PC-9 (cell line): Measurements from ENCODE around the gene PSMC4. TPM values are rescaled to one million over a fixed set of nuclear protein-coding genes. Genes with fewer than 3 reads are reported as not detected.

ENCODE experiments used
- Bru-seq: library from RNA; stranded (reverse); fragments of 400-500 nt; gene quantifications from one replicate; lab custom pipeline; 2021; lab: Mats Ljungman, UMichigan
- BruChase-seq, 2 experiments: library from RNA; stranded (reverse); fragments of 400-500 nt; gene quantifications; one replicate each; lab custom pipeline; 2021; lab: Mats Ljungman, UMichigan
- BruUV-seq: library from RNA; stranded (reverse); fragments of 400-500 nt; replicated peaks from 2 replicates; lab custom pipeline; 2021; lab: Mats Ljungman, UMichigan
- CTCF ChIA-PET: fragments of 300-600 bp; sonication (Branson Sonifier 250); formaldehyde crosslinking; loops from one replicate; lab custom pipeline; 2022; ENCODE audit warnings: antibody characterized with exemption; lab: Charles Lee
- POLR2A ChIA-PET: fragments of 300-600 bp; sonication (Branson Sonifier 250); formaldehyde crosslinking; loops from one replicate; lab custom pipeline; 2022; ENCODE audit warnings: antibody characterized with exemption; ENCODE audit not compliant: unreplicated experiment; lab: Charles Lee
- DNase-seq, 2 experiments: peaks; one replicate each; pipeline versions ENCODE4 v3.0.0 to v3.0.0-alpha.2; 2015 to 2022; ENCODE audit warnings: mixed read lengths in 1 of 2
- H2AFZ ChIP-seq: fragments of 200-600 bp; sonication (generic); 2 replicates; pipeline ENCODE4 v1.8.1; 2017; ENCODE audit warnings: antibody characterized with exemption
- H3F3A ChIP-seq: fragments of 200-600 bp; sonication (generic); 2 replicates; pipeline ENCODE4 v1.8.1; 2017; ENCODE audit warnings: antibody characterized with exemption, mild to moderate bottlenecking, low read depth; ENCODE audit not compliant: insufficient read depth
- H3K27ac ChIP-seq: fragments of 200-600 bp; sonication (generic); 2 replicates; pipeline ENCODE4 v1.6.1; 2016; ENCODE audit warnings: mixed run types
- H3K27me3 ChIP-seq: fragments of 200-600 bp; sonication (generic); 2 replicates; pipeline ENCODE4 v1.6.1; 2016; ENCODE audit warnings: low read depth, mixed run types; ENCODE audit not compliant: insufficient read depth
- H3K36me3 ChIP-seq: fragments of 200-600 bp; sonication (generic); 2 replicates; pipeline ENCODE4 v1.6.1; 2016; ENCODE audit warnings: low read depth, mixed run types
- H3K4me1 ChIP-seq: fragments of 200-600 bp; sonication (generic); replicated peaks from 2 replicates; pipeline ENCODE4 v1.6.1; 2016; ENCODE audit warnings: mixed run types; ENCODE audit not compliant: insufficient read depth
- H3K4me2 ChIP-seq: fragments of 200-600 bp; sonication (generic); 2 replicates; pipeline ENCODE4 v1.6.1; 2017; ENCODE audit warnings: mixed run types
- H3K4me3 ChIP-seq: fragments of 200-600 bp; sonication (generic); 2 replicates; pipeline ENCODE4 v1.6.1; 2016; ENCODE audit warnings: mixed run types
- H3K79me2 ChIP-seq: fragments of 200-600 bp; sonication (generic); 2 replicates; pipeline ENCODE4 v1.6.1; 2017; ENCODE audit warnings: low read depth, mixed run types
- H3K9me2 ChIP-seq: fragments of 200-600 bp; sonication (generic); 2 replicates; pipeline ENCODE4 v1.8.1; 2017; ENCODE audit warnings: mild to moderate bottlenecking; ENCODE audit not compliant: insufficient read depth
- H3K9me3 ChIP-seq: fragments of 200-600 bp; sonication (generic); 2 replicates; pipeline ENCODE4 v1.8.1; 2016; ENCODE audit warnings: low read depth; ENCODE audit not compliant: insufficient read depth
- H4K20me1 ChIP-seq: fragments of 200-600 bp; sonication (generic); 2 replicates; pipeline ENCODE4 v1.8.1; 2017; ENCODE audit not compliant: insufficient read depth
- CTCF ChIP-seq: fragments of 200-600 bp; sonication (generic); conservative IDR thresholded peaks from 2 replicates; pipeline ENCODE4 v1.6.1; 2017; ENCODE audit warnings: mixed run types, antibody characterized with exemption, mild to moderate bottlenecking, moderate library complexity
- EZH2 ChIP-seq: fragments of 200-600 bp; sonication (generic); IDR thresholded peaks from 2 replicates; pipeline ENCODE4 v1.8.0; 2017; ENCODE audit warnings: antibody characterized with exemption, low read depth
- intact Hi-C: fragments of 100-400 bp; cut with micrococcal nuclease; formaldehyde crosslinking; loops from one replicate; pipeline ENCODE4 v1.10.0; 2022; ENCODE audit not compliant: unreplicated experiment
- long read RNA-seq: library from polyadenylated mRNA; stranded (forward); transcript quantifications from one replicate; pipeline ENCODE4 v2.0.0, GENCODE V29; 2022
- total RNA-seq: library from RNA; stranded (reverse); gene quantifications from 2 replicates; pipeline ENCODE4 v1.2.3, GENCODE V29; 2021

The PSMC4 gene
- total RNA-seq (82.8 and 110 TPM in 2 replicates), Bru-seq, nascent RNA (percentile 80 among the genes with signal in this experiment), BruChase-seq, experiment 1, labeled RNA remaining after a 2-hour chase (percentile 74 among the genes with signal in this experiment), BruChase-seq, experiment 2, labeled RNA remaining after a 6-hour chase (percentile 94 among the genes with signal in this experiment)
- long read RNA-seq, transcript PSMC4-202 (11 exons, 1,333 nt): minor isoform, 7 of 291 reads
- long read RNA-seq, transcript PSMC4-201 (11 exons, 1,591 nt): major isoform, 271 of 291 reads
- long read RNA-seq, partial matches to known transcripts: 6 of 291 reads
- long read RNA-seq, other reads (novel, unspliced or antisense): 4 of 291 reads

DNA sequence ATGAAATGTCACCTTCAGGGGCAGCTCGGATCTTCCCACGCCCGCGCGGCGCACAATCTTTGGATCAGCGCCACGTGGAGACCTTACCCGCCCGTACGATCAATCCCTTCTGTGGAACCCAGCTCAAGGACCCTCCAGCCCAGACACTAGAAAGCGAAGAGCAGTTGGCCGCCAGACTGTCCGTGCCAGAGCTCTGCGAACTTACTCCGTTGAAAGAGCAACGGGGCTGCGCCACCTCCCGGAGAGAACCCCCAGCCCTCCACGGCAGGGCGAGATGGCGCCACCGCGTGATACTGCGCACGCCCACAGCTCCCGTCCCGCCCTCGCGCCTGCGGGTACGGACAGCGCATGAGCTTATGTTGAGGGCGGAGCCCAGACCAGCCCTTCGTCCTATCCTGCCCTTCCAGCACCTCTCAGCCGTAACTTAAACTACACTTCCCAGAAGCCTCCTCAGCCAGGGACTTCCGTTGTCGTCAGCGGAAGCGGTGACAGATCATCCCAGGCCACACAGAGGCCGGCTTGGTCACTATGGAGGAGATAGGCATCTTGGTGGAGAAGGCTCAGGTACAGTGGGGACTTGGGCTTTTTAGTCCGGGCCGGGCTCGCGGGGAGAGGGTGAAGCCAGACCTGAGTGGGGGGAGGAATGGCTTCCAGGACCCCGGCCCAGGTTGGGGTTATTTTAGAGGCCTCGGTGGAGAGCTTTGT is at the start of gene PSMC4:
Gene PSMC4, plus strand, starts transcription at position 491 of the 705 bp plus-strand sequence. Its CDS starts 38 bp downstream, at position 529.
- Histone ChIP-seq H3K4me3 (peak within 1 kb of the TSS; percentile 90), H3F3A (peaks cover 4% of the 10 kb centered on the region; the same call in 1 of the 2 replicates), H3K27me3 (no peaks in the 10 kb centered on the region), H4K20me1 (no peaks in the 10 kb centered on the region), H3K9me2 (no peaks in the 10 kb centered on the region), H2AFZ (peak within 1 kb of the TSS; percentile 93), H3K36me3 (peaks cover 14% of the 10 kb centered on the region; the same call in 1 of the 2 replicates), H3K4me2 (peak within 1 kb of the TSS; percentile 95), H3K9me3 (no peaks in the 10 kb centered on the region), H3K4me1 (peaks cover 18% of the 10 kb centered on the region), H3K27ac (peak within 1 kb of the TSS; percentile 71), H3K79me2 (peaks cover 28% of the 10 kb centered on the region)
- no TSS peak for BruUV-seq
- ChIA-PET POLR2A (interaction anchor here (0.5 to 1.0 kb wide), 10 partner anchors 21 to 567 kb away, joined by 3 to 16 read pairs (median 6); no protein-coding TSS in a partner anchor), CTCF (interaction anchor here (1.0 to 1.4 kb wide), 3 partner anchors 124 to 297 kb away, joined by 3 to 5 read pairs (median 5); partner anchors contain the start of gene FBL)
- intact Hi-C loops: loop anchor here (1.0 kb wide), 2 partner anchors 25 to 125 kb away; partner anchors contain the start of gene FBL
- peak; percentile 95 to 98 for DNase-seq
- TF ChIP-seq EZH2: no peak
- peak; percentile 63 for TF ChIP-seq CTCF

DNA sequence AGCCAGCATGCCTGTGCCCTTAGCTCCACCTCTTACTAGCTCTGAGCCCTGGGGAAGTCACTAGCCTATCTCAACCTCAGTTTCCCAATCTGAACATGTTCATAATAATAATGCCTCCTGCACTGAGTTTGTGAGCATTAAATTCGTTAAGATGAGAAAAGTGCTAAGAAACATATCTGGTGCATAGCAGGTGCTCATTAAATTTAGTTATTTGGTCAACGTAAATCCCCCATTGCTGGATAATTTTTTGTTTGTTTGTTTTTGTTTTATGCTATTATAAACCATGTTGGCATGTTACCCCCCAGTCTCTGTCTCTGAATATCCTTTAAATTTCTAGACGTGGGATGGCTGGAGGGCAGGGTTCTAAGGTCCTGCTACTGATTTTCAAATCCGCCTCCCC is 47.1 kb upstream of the PSMC4 start:
- Histone ChIP-seq H4K20me1 (no peaks in the 10 kb centered on the region), H2AFZ (no peak overlapping the region), H3K4me2 (no peak overlapping the region), H3K4me1 (peaks cover 9% of the 10 kb centered on the region; the same call in 1 of the 2 replicates), H3K4me3 (no peak overlapping the region), H3F3A (no peaks in the 10 kb centered on the region), H3K27me3 (no peaks in the 10 kb centered on the region), H3K36me3 (no peaks in the 10 kb centered on the region), H3K9me3 (no peaks in the 10 kb centered on the region), H3K27ac (no peak overlapping the region), H3K9me2 (no peaks in the 10 kb centered on the region), H3K79me2 (no peaks in the 10 kb centered on the region)
- no peak for DNase-seq
- ChIA-PET POLR2A (no interaction called here), CTCF (interaction anchor here (0.6 kb wide), 2 partner anchors 155 to 1912 kb away, joined by 3 to 14 read pairs; no protein-coding TSS in a partner anchor)
- no peak for TF ChIP-seq EZH2
- no TSS peak for BruUV-seq
- intact Hi-C loops: no loop called here

DNA sequence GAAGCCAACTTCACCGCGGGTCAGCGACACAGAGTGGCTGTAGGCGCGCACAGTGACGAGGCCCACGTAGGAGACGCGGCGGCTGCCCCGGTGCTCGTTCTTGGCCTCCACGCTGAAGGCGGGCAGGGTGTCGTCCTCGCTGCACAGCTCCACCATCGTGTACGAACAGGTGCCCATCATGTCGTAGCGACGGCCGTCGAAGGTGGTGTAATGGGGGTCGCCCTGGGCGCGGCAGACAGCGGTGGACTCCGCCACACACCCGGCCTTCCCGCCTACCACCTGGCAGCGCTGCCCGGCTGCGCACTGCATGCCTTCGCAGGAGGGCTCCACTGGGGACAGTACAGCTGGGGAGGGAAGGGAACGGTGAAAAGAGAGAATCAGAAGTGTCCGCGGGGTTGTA is 46.6 kb upstream of the PSMC4 start:
- no peaks in the 10 kb centered on the region for H3F3A ChIP-seq
- H3K9me3 ChIP-seq: no peaks in the 10 kb centered on the region
- no peak overlapping the region for H3K4me3 ChIP-seq
- POLR2A ChIA-PET: no interaction called here
- H3K79me2 ChIP-seq: no peaks in the 10 kb centered on the region
- H3K9me2 ChIP-seq: no peaks in the 10 kb centered on the region
- no peak for DNase-seq
- H3K27me3 ChIP-seq: no peaks in the 10 kb centered on the region
- no peaks in the 10 kb centered on the region for H4K20me1 ChIP-seq
- intact Hi-C loops: no loop called here
- no peak overlapping the region for H3K27ac ChIP-seq
- peaks cover 9% of the 10 kb centered on the region; the same call in 1 of the 2 replicates for H3K4me1 ChIP-seq
- no peak overlapping the region for H3K4me2 ChIP-seq
- no peak for TF ChIP-seq CTCF
- CTCF ChIA-PET: interaction anchor here (0.6 kb wide), 1 partner anchor 1912 kb away, joined by 14 read pairs; no protein-coding TSS in a partner anchor
- no peaks in the 10 kb centered on the region for H3K36me3 ChIP-seq
- no TSS peak for BruUV-seq
- H2AFZ ChIP-seq: no peak overlapping the region
